ENCODE data around the gene TSPAN18.
A peak's percentile ranks its signal among the peaks of the same experiment; 100 is the strongest.

TSPAN18 gene

DNA sequence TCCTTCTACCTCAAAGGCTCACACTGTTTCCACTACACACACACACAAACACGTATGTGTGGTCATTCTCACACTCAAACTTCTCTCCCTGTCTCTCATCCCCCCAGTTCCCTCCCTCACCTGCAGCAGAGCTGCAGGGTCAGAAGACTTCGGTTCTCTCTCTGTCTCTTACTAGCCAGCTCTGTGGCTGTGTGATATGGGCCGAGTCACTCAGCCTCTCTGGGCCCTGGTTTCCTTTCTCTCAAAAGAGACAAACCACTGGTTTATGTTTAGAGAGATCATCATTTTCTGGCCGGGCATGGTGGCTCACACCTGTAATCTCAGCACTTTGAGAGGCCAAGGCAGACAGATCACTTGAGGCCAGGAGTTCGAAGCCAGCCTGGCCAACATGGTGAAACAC is 21.1 kb downstream of the TSPAN18 start:
- Histone ChIP-seq H3K4me1 (ENCODE audit: control insufficient read depth, insufficient read depth, low read length, poor library complexity, severe bottlenecking) (peaks cover 21% of the 10 kb centered on the region), H3K36me3 (ENCODE audit: control insufficient read depth, insufficient read depth, low read length) (no peaks in the 10 kb centered on the region), H3K27ac (ENCODE audit: insufficient read depth, low read length, poor library complexity, severe bottlenecking) (peak overlapping the region; percentile 38), H3K27me3 (replicated peaks; ENCODE audit: control insufficient read depth, insufficient read depth, low read length, poor library complexity, severe bottlenecking) (no peaks in the 10 kb centered on the region), H3K4me3 (ENCODE audit: insufficient read depth, low read depth, low read length, poor library complexity, severe bottlenecking) (no peak overlapping the region), H3K9me3 (ENCODE audit: control insufficient read depth, low read length) (no peaks in the 10 kb centered on the region)
- no peak for DNase-seq

DNA sequence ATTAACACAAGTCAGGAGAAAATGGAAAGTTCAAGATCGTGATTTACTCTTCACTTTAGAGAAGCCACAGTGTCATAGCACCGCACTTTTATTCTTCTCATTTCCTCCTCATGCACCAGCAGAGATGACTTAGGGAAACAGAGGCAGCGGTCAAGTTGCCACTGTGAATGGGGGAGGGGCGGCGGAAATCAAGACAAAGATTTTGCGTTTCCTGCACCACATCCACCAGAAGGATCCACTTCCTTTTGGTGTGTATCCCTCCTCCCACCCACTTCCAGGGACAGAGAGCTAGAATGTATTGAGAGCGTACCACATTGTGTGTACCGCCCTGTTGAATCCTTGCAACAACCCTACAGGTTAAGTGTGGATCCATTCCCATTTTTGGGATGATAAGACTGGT is 21.8 kb downstream of the TSPAN18 start:
- DNase-seq: no peak
- Histone ChIP-seq H3K27me3 (replicated peaks; ENCODE audit: control insufficient read depth, insufficient read depth, low read length, poor library complexity, severe bottlenecking) (no peaks in the 10 kb centered on the region), H3K4me1 (ENCODE audit: control insufficient read depth, insufficient read depth, low read length, poor library complexity, severe bottlenecking) (peaks cover 21% of the 10 kb centered on the region), H3K4me3 (ENCODE audit: insufficient read depth, low read depth, low read length, poor library complexity, severe bottlenecking) (no peak overlapping the region), H3K27ac (ENCODE audit: insufficient read depth, low read length, poor library complexity, severe bottlenecking) (no peak overlapping the region), H3K9me3 (ENCODE audit: control insufficient read depth, low read length) (no peaks in the 10 kb centered on the region), H3K36me3 (ENCODE audit: control insufficient read depth, insufficient read depth, low read length) (no peaks in the 10 kb centered on the region)

GRCh38 chr11:44749189-44749588 is 22.4 kb downstream of the TSPAN18 start:
- Histone ChIP-seq H3K36me3 (ENCODE audit: control insufficient read depth, insufficient read depth, low read length) (no peaks in the 10 kb centered on the region), H3K27me3 (replicated peaks; ENCODE audit: control insufficient read depth, insufficient read depth, low read length, poor library complexity, severe bottlenecking) (no peaks in the 10 kb centered on the region), H3K4me1 (ENCODE audit: control insufficient read depth, insufficient read depth, low read length, poor library complexity, severe bottlenecking) (peaks cover 21% of the 10 kb centered on the region), H3K9me3 (ENCODE audit: control insufficient read depth, low read length) (no peaks in the 10 kb centered on the region), H3K4me3 (ENCODE audit: insufficient read depth, low read depth, low read length, poor library complexity, severe bottlenecking) (no peak overlapping the region), H3K27ac (ENCODE audit: insufficient read depth, low read length, poor library complexity, severe bottlenecking) (no peak overlapping the region)
- DNase-seq: no peak

DNA sequence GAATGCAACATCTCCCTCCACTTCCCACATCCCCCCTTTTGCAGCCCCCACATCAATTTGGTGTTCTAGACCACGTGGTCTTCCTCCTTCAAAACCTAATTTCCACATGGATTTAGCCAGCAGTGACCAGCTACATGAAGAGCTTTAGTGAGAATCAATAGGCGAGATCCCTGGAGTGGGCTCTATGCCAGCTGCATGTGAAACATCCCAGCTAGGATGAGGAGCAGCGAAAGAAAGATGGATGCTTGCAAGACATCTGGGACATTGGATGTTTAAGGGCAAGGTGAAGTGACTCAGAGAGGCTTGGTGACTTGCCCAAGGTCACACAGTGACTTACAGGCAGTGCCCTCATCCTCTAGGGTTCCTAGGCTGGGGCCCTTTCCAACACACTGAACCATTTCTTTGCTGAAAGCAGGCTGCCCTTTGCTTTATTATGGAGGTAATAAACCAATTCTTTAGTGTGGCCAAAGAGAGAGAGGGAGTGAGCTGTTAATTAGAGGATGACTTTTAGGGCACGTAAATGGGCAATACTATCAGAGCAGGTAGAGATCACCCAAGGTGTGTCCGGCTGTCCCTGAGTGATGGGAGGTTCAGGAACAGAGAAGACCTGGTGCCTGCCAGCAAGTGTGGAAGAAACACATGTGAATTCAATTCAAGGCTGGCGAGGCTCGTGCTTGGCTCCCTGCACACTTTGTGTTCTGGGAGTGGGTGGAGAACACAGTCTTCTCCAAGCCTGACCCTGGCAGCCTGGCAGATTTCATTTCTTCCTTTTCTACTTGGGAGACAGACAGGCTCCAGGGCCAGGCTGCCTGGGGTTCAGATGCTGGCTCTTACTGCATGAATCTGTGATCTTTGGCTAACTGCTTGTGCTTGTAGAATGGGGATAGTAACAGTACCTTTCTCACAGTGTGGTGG is 24.0 kb downstream of the TSPAN18 start:
- H3K9me3 ChIP-seq (ENCODE audit: control insufficient read depth, low read length): no peaks in the 10 kb centered on the region
- no peak overlapping the region for H3K27ac ChIP-seq (ENCODE audit: insufficient read depth, low read length, poor library complexity, severe bottlenecking)
- no peaks in the 10 kb centered on the region for H3K36me3 ChIP-seq (ENCODE audit: control insufficient read depth, insufficient read depth, low read length)
- no peaks in the 10 kb centered on the region for H3K27me3 ChIP-seq (replicated peaks; ENCODE audit: control insufficient read depth, insufficient read depth, low read length, poor library complexity, severe bottlenecking)
- no peak for DNase-seq
- peaks cover 21% of the 10 kb centered on the region for H3K4me1 ChIP-seq (ENCODE audit: control insufficient read depth, insufficient read depth, low read length, poor library complexity, severe bottlenecking)
- H3K4me3 ChIP-seq (ENCODE audit: insufficient read depth, low read depth, low read length, poor library complexity, severe bottlenecking): no peak overlapping the region

- no peak for DNase-seq
- H3K9me3 ChIP-seq (ENCODE audit: control insufficient read depth, low read length): no peaks in the 10 kb centered on the region
- H3K27me3 ChIP-seq (replicated peaks; ENCODE audit: control insufficient read depth, insufficient read depth, low read length, poor library complexity, severe bottlenecking): no peaks in the 10 kb centered on the region
- H3K27ac ChIP-seq (ENCODE audit: insufficient read depth, low read length, poor library complexity, severe bottlenecking): no peak overlapping the region
- H3K36me3 ChIP-seq (ENCODE audit: control insufficient read depth, insufficient read depth, low read length): no peaks in the 10 kb centered on the region
- H3K4me3 ChIP-seq (ENCODE audit: insufficient read depth, low read depth, low read length, poor library complexity, severe bottlenecking): no peak overlapping the region
- peaks cover 8% of the 10 kb centered on the region for H3K4me1 ChIP-seq (ENCODE audit: control insufficient read depth, insufficient read depth, low read length, poor library complexity, severe bottlenecking)
These were observed 25.5 kb downstream of the TSPAN18 start for GRCh38 chr11:44752300-44752699.

DNA sequence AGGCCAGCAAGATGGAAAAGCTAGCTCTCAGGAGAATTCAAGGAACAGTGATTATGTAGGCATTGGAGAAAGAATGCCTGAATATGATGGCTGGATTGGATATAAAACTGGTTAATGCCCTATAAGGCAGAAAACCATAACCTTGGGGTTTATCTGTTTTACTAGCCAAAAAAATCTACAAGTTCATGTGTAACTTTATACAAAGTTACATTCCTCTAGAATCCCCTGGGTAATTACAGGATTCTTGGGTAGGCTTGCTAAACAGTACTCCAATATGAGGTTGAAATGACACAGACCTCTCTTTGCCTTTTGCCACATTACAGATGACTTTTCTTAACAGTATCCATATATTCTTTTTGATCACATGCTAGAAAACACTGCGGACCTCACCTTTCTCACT is 26.0 kb downstream of the TSPAN18 start:
- H3K27ac ChIP-seq (ENCODE audit: insufficient read depth, low read length, poor library complexity, severe bottlenecking): no peak overlapping the region
- peaks cover 4% of the 10 kb centered on the region for H3K4me1 ChIP-seq (ENCODE audit: control insufficient read depth, insufficient read depth, low read length, poor library complexity, severe bottlenecking)
- H3K36me3 ChIP-seq (ENCODE audit: control insufficient read depth, insufficient read depth, low read length): no peaks in the 10 kb centered on the region
- no peak overlapping the region for H3K4me3 ChIP-seq (ENCODE audit: insufficient read depth, low read depth, low read length, poor library complexity, severe bottlenecking)
- no peaks in the 10 kb centered on the region for H3K27me3 ChIP-seq (replicated peaks; ENCODE audit: control insufficient read depth, insufficient read depth, low read length, poor library complexity, severe bottlenecking)
- no peaks in the 10 kb centered on the region for H3K9me3 ChIP-seq (ENCODE audit: control insufficient read depth, low read length)
- DNase-seq: no peak

GRCh38 chr11:44753961-44754645 is 27.3 kb downstream of the TSPAN18 start:
- H3K4me1 ChIP-seq (ENCODE audit: control insufficient read depth, insufficient read depth, low read length, poor library complexity, severe bottlenecking): no peaks in the 10 kb centered on the region
- no peak for DNase-seq
- no peak overlapping the region for H3K27ac ChIP-seq (ENCODE audit: insufficient read depth, low read length, poor library complexity, severe bottlenecking)
- H3K4me3 ChIP-seq (ENCODE audit: insufficient read depth, low read depth, low read length, poor library complexity, severe bottlenecking): no peak overlapping the region
- no peaks in the 10 kb centered on the region for H3K36me3 ChIP-seq (ENCODE audit: control insufficient read depth, insufficient read depth, low read length)
- H3K9me3 ChIP-seq (ENCODE audit: control insufficient read depth, low read length): no peaks in the 10 kb centered on the region
- H3K27me3 ChIP-seq (replicated peaks; ENCODE audit: control insufficient read depth, insufficient read depth, low read length, poor library complexity, severe bottlenecking): no peaks in the 10 kb centered on the region

GRCh38 chr11:44754876-44755555 is 28.3 kb downstream of the TSPAN18 start:
- Histone ChIP-seq H3K4me1 (ENCODE audit: control insufficient read depth, insufficient read depth, low read length, poor library complexity, severe bottlenecking) (no peaks in the 10 kb centered on the region), H3K27me3 (replicated peaks; ENCODE audit: control insufficient read depth, insufficient read depth, low read length, poor library complexity, severe bottlenecking) (no peaks in the 10 kb centered on the region), H3K36me3 (ENCODE audit: control insufficient read depth, insufficient read depth, low read length) (no peaks in the 10 kb centered on the region), H3K9me3 (ENCODE audit: control insufficient read depth, low read length) (no peaks in the 10 kb centered on the region), H3K4me3 (ENCODE audit: insufficient read depth, low read depth, low read length, poor library complexity, severe bottlenecking) (no peak overlapping the region), H3K27ac (ENCODE audit: insufficient read depth, low read length, poor library complexity, severe bottlenecking) (no peak overlapping the region)
- DNase-seq: no peak

DNA sequence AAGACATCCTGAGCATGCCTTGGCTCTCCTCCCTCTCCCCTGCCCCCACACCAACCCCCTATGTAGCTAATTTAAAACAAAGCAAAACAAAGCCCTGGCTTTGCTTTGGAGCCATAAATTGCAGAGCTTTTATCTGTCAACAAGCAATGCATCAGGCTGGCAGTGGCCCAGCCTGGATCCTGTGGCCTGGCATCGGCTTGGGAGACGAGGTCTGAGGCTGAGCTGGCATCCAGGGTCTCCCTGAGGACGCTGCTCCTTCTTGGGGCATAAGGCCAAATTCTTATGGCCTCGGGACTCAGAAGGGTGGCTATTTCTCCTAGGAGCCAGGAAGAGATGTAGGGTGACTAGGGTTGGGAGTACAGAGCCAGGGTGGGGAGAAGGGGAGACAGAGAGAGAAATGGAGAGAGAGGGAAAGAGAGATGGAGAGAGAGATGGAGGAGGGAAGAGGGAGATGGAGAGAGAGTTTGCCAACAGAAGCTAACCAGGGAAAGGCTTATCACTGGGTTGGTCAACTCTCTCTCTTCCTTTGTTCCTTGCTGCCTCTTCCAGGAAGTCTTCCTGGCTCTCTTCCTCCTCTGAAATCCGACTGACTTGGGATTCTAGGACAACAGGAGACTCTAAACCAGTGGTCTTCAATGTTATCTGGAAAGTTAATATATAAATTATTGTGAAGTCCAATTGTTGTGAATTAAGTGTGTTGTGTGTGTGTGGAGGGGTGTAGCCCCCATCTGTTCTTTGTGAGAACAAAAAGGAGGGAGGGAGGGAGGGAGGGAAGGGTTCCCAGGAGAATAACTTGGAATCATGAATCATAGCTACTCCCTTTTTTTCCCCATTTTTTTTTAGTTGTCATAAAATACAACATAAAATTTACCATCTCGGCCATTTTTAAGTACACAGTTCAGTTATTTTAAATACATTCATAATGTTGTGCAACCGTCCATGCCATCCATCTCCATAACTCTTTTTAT is 29.1 kb downstream of the TSPAN18 start:
- Histone ChIP-seq H3K36me3 (ENCODE audit: control insufficient read depth, insufficient read depth, low read length) (no peaks in the 10 kb centered on the region), H3K4me1 (ENCODE audit: control insufficient read depth, insufficient read depth, low read length, poor library complexity, severe bottlenecking) (no peaks in the 10 kb centered on the region), H3K27ac (ENCODE audit: insufficient read depth, low read length, poor library complexity, severe bottlenecking) (no peak overlapping the region), H3K4me3 (ENCODE audit: insufficient read depth, low read depth, low read length, poor library complexity, severe bottlenecking) (no peak overlapping the region), H3K27me3 (replicated peaks; ENCODE audit: control insufficient read depth, insufficient read depth, low read length, poor library complexity, severe bottlenecking) (no peaks in the 10 kb centered on the region), H3K9me3 (ENCODE audit: control insufficient read depth, low read length) (no peaks in the 10 kb centered on the region)
- DNase-seq: no peak

Data from effector memory CD4-positive, alpha-beta T cell (primary cell).